ENCODE results near the gene THSD7B. TPM values are rescaled to one million over a fixed set of nuclear protein-coding genes. Genes with fewer than 3 reads are reported as not detected.

The THSD7B gene
- polyA plus RNA-seq, 1 donor from 2014 or later = 0.46 TPM

DNA sequence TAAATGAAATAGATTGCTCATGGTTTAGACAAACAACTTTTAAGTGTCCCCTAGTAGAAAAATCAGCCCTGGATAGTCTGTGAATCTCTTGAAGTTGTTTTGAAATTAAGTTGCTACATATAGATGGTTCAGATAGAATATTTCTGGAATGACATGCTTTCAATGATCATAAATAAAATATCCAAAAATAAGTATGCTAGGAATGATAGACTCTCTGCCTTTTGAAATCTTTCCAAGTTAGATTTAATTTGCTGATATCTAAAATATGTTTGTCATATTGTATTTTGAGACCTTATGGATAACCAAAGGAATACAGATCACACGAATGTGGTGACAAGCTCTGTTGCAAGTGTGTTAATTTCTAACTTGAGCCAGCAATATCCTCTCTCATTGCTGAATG lies 488.7 kb downstream of the THSD7B start:
- Histone ChIP-seq H3K27ac (ENCODE audit: low read length) (no peak overlapping the region), H3K4me3 (ENCODE audit: low read length) (no peak overlapping the region), H3K9me3 (ENCODE audit: low read length) (no peaks in the 10 kb centered on the region), H3K36me3 (ENCODE audit: insufficient read depth, low read length) (no peaks in the 10 kb centered on the region), H3K9ac (ENCODE audit: low read length) (no peak overlapping the region), H3K27me3 (ENCODE audit: insufficient read depth, low read depth, low read length) (no peaks in the 10 kb centered on the region), H2AFZ (ENCODE audit: low read depth, low read length) (no peak overlapping the region), H3K4me2 (ENCODE audit: low read length) (no peak overlapping the region), H3K79me2 (replicated peaks; ENCODE audit: insufficient read depth, low read length) (no peaks in the 10 kb centered on the region), H3F3A (ENCODE audit: insufficient read depth, low read length, poor library complexity, severe bottlenecking) (no peaks in the 10 kb centered on the region), H3K9me2 (ENCODE audit: insufficient read depth, low read length) (no peaks in the 10 kb centered on the region), H4K20me1 (ENCODE audit: insufficient read depth) (no peaks in the 10 kb centered on the region)
- TF ChIP-seq MXI1 (conservative IDR thresholded peaks at IDR 0.05; ENCODE audit: poor library complexity, severe bottlenecking) (no peak), RAD21 (conservative IDR thresholded peaks at IDR 0.05) (no peak), POLR2AphosphoS5 (IDR thresholded peaks at IDR 0.05) (no peak), TAF1 (IDR thresholded peaks at IDR 0.05; ENCODE audit: low read depth) (no peak), SMC3 (conservative IDR thresholded peaks at IDR 0.05; ENCODE audit: poor library complexity) (no peak), EZH2 (IDR thresholded peaks at IDR 0.05; ENCODE audit: borderline replicate concordance, insufficient read depth, low read length, poor library complexity, severe bottlenecking) (no peak), EP300 (conservative IDR thresholded peaks at IDR 0.05; ENCODE audit: poor library complexity, severe bottlenecking) (no peak)
- TF ChIP-seq, protein P1, sequence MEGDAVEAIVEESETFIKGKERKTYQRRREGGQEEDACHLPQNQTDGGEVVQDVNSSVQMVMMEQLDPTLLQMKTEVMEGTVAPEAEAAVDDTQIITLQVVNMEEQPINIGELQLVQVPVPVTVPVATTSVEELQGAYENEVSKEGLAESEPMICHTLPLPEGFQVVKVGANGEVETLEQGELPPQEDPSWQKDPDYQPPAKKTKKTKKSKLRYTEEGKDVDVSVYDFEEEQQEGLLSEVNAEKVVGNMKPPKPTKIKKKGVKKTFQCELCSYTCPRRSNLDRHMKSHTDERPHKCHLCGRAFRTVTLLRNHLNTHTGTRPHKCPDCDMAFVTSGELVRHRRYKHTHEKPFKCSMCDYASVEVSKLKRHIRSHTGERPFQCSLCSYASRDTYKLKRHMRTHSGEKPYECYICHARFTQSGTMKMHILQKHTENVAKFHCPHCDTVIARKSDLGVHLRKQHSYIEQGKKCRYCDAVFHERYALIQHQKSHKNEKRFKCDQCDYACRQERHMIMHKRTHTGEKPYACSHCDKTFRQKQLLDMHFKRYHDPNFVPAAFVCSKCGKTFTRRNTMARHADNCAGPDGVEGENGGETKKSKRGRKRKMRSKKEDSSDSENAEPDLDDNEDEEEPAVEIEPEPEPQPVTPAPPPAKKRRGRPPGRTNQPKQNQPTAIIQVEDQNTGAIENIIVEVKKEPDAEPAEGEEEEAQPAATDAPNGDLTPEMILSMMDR (IDR thresholded peaks at IDR 0.05; ENCODE audit: poor library complexity, severe bottlenecking) = no peak
- TF ChIP-seq, protein P2, sequence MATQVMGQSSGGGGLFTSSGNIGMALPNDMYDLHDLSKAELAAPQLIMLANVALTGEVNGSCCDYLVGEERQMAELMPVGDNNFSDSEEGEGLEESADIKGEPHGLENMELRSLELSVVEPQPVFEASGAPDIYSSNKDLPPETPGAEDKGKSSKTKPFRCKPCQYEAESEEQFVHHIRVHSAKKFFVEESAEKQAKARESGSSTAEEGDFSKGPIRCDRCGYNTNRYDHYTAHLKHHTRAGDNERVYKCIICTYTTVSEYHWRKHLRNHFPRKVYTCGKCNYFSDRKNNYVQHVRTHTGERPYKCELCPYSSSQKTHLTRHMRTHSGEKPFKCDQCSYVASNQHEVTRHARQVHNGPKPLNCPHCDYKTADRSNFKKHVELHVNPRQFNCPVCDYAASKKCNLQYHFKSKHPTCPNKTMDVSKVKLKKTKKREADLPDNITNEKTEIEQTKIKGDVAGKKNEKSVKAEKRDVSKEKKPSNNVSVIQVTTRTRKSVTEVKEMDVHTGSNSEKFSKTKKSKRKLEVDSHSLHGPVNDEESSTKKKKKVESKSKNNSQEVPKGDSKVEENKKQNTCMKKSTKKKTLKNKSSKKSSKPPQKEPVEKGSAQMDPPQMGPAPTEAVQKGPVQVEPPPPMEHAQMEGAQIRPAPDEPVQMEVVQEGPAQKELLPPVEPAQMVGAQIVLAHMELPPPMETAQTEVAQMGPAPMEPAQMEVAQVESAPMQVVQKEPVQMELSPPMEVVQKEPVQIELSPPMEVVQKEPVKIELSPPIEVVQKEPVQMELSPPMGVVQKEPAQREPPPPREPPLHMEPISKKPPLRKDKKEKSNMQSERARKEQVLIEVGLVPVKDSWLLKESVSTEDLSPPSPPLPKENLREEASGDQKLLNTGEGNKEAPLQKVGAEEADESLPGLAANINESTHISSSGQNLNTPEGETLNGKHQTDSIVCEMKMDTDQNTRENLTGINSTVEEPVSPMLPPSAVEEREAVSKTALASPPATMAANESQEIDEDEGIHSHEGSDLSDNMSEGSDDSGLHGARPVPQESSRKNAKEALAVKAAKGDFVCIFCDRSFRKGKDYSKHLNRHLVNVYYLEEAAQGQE (IDR thresholded peaks at IDR 0.05; ENCODE audit: borderline replicate concordance) = no peak

DNA sequence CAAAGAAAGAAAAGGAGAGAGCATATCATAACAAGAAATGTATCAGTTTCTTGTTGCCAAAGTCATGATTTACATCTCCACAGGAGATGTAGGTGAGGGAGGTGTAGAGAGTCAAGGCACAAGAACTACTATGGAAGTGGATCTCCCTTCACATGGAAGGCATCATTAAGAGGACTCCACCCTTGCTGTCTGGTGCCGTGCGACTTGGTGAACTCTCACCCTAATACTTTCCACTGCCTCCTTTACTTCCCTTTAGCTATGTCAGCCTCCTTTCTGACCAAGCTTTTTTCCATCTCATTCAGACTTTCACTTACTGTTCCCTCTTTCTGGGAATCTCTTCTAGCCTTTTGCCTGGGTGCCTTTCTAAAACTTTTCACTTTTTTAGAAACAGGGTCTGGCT lies 490.0 kb downstream of the THSD7B start:
- no peak overlapping the region for H2AFZ ChIP-seq (ENCODE audit: low read depth, low read length)
- no peaks in the 10 kb centered on the region for H3K79me2 ChIP-seq (replicated peaks; ENCODE audit: insufficient read depth, low read length)
- TF ChIP-seq EZH2 (IDR thresholded peaks at IDR 0.05; ENCODE audit: borderline replicate concordance, insufficient read depth, low read length, poor library complexity, severe bottlenecking) = no peak
- no peak for TF ChIP-seq EP300 (conservative IDR thresholded peaks at IDR 0.05; ENCODE audit: poor library complexity, severe bottlenecking)
- TF ChIP-seq SMC3 (conservative IDR thresholded peaks at IDR 0.05; ENCODE audit: poor library complexity) = no peak
- TF ChIP-seq, protein P1 (IDR thresholded peaks at IDR 0.05; ENCODE audit: poor library complexity, severe bottlenecking) = no peak
- H4K20me1 ChIP-seq (ENCODE audit: insufficient read depth) = no peaks in the 10 kb centered on the region
- no peak overlapping the region for H3K27ac ChIP-seq (ENCODE audit: low read length)
- no peaks in the 10 kb centered on the region for H3K27me3 ChIP-seq (ENCODE audit: insufficient read depth, low read depth, low read length)
- H3K9ac ChIP-seq (ENCODE audit: low read length) = no peak overlapping the region
- no peaks in the 10 kb centered on the region for H3K9me2 ChIP-seq (ENCODE audit: insufficient read depth, low read length)
- no peaks in the 10 kb centered on the region for H3K9me3 ChIP-seq (ENCODE audit: low read length)
- no peaks in the 10 kb centered on the region for H3F3A ChIP-seq (ENCODE audit: insufficient read depth, low read length, poor library complexity, severe bottlenecking)
- no peaks in the 10 kb centered on the region for H3K36me3 ChIP-seq (ENCODE audit: insufficient read depth, low read length)
- H3K4me3 ChIP-seq (ENCODE audit: low read length) = no peak overlapping the region
- H3K4me2 ChIP-seq (ENCODE audit: low read length) = no peak overlapping the region
